CD4-positive, CD25-positive, alpha-beta regulatory T cell (primary cell): Measurements from ENCODE around the gene FERMT1. TPM values are rescaled to one million over a fixed set of nuclear protein-coding genes. Genes with fewer than 3 reads are reported as not detected.

Experiments used
- ATAC-seq, 2 donors: fragments of 150-1000 bp; cut with Tn5 transposase; one replicate each; pipeline ENCODE4 v1.10.0; 2021; ENCODE audit warnings: low read depth in 2 of 2, moderate number of reproducible peaks in 2 of 2, moderate library complexity in 1 of 2
- DNase-seq, 3 donors: peaks; one replicate each; pipeline versions ENCODE4 v3.0.0 to v3.0.0-alpha.2; 2012 to 2022; ENCODE audit warnings: mixed read lengths in 1 of 3
- H3K27ac ChIP-seq: one replicate; pipeline ENCODE4 v1.7.0; 2013; ENCODE audit warnings: mild to moderate bottlenecking, low read length; ENCODE audit not compliant: insufficient read depth, poor library complexity, severe bottlenecking
- H3K27me3 ChIP-seq: one replicate; pipeline ENCODE4 v1.7.0; 2013; ENCODE audit warnings: low read length; ENCODE audit not compliant: control insufficient read depth, insufficient read depth
- H3K36me3 ChIP-seq: one replicate; pipeline ENCODE4 v1.7.0; 2013; ENCODE audit warnings: mild to moderate bottlenecking, low read length, moderate library complexity; ENCODE audit not compliant: control insufficient read depth, insufficient read depth
- H3K4me1 ChIP-seq: 2 replicates; pipeline ENCODE4 v1.7.0; 2013; ENCODE audit warnings: mild to moderate bottlenecking, low read length; ENCODE audit not compliant: insufficient read depth, control insufficient read depth, poor library complexity, severe bottlenecking
- H3K4me3 ChIP-seq: one replicate; pipeline ENCODE4 v1.7.0; 2013; ENCODE audit warnings: low read depth, mild to moderate bottlenecking, low read length, moderate library complexity
- H3K9me3 ChIP-seq, 2 experiments: 1 replicate in 1 of 2; 2 replicates in 1 of 2; pipeline ENCODE4 v1.7.0; 2013; ENCODE audit warnings: low read length in 2 of 2, mild to moderate bottlenecking in 1 of 2, moderate library complexity in 1 of 2; ENCODE audit not compliant: control insufficient read depth in 2 of 2
- H3K27ac Mint-ChIP-seq, 3 donors: one replicate each; pipeline ENCODE4 v1.8.0; 2020 to 2022; ENCODE audit warnings: mild to moderate bottlenecking in 3 of 3, mixed read lengths in 3 of 3, moderate library complexity in 2 of 3
- H3K27me3 Mint-ChIP-seq: one replicate; pipeline ENCODE4 v1.8.0; 2022; ENCODE audit warnings: mild to moderate bottlenecking, mixed read lengths
- H3K36me3 Mint-ChIP-seq: one replicate; pipeline ENCODE4 v1.8.0; 2020; ENCODE audit warnings: mixed read lengths
- H3K4me1 Mint-ChIP-seq, 4 donors: one replicate each; pipeline ENCODE4 v1.8.0; 2020 to 2022; ENCODE audit warnings: mixed read lengths in 4 of 4, mild to moderate bottlenecking in 1 of 4
- H3K4me3 Mint-ChIP-seq, 4 donors: one replicate each; pipeline ENCODE4 v1.8.0; 2020 to 2022; ENCODE audit warnings: mild to moderate bottlenecking in 4 of 4, mixed read lengths in 4 of 4, moderate library complexity in 3 of 4
- H3K9me3 Mint-ChIP-seq, 7 donors: one replicate each; pipeline ENCODE4 v1.8.0; 2020 to 2022; ENCODE audit warnings: mixed read lengths in 7 of 7, mild to moderate bottlenecking in 3 of 7, moderate library complexity in 2 of 7
- polyA plus RNA-seq, 4 donors: library from polyadenylated mRNA; unstranded; fragments of 300-500 nt; fragmentation: Illumina TruSeq; gene quantifications; one replicate each; pipeline ENCODE4 v1.2.3, GENCODE V29; 2021
- total RNA-seq: library from RNA; stranded (reverse); gene quantifications from one replicate; pipeline ENCODE4 v1.2.3, GENCODE V29; 2022

FERMT1 gene
- total and polyA plus RNA-seq, 5 donors from 2014 or later: not detected

DNA sequence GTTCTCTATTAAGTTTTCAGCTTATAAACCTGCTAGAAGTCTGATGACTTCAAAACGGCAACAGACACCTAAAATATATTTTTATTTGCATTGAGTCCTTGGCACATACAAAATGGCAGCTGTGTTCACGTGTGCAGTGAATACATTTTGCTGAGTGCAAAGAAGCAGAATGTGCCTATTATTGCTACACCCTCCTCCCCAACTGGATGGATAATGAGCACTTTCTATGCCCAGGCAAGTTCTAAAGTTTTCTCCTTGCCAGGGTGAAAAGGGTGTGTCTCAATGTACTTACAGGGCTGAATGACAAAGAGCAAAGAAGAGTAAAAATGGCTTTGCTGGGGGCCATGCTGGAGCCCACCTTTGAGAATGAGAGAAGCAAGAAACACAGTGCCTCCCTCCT lies 4.0 kb upstream of the FERMT1 start:
- no peaks in the 10 kb centered on the region for H3K36me3 ChIP-seq
- H3K9me3 Mint-ChIP-seq: peaks cover 0 to 8% (median 0%) of the 10 kb centered on the region in 7 donors
- DNase-seq (no peak), ATAC-seq (no peak)
- H3K4me3 Mint-ChIP-seq: no peak overlapping the region
- H3K27me3 ChIP-seq: peaks cover 9% of the 10 kb centered on the region
- H3K27me3 Mint-ChIP-seq: peaks cover 31% of the 10 kb centered on the region
- no peaks in the 10 kb centered on the region for H3K9me3 ChIP-seq
- peaks cover 9% of the 10 kb centered on the region for H3K4me1 ChIP-seq
- H3K4me1 Mint-ChIP-seq: peaks cover 0 to 11% (median 0%) of the 10 kb centered on the region in 4 donors
- no peaks in the 10 kb centered on the region for H3K36me3 Mint-ChIP-seq
- no peak overlapping the region for H3K27ac Mint-ChIP-seq
- H3K4me3 ChIP-seq: no peak overlapping the region
- H3K27ac ChIP-seq: no peak overlapping the region

DNA sequence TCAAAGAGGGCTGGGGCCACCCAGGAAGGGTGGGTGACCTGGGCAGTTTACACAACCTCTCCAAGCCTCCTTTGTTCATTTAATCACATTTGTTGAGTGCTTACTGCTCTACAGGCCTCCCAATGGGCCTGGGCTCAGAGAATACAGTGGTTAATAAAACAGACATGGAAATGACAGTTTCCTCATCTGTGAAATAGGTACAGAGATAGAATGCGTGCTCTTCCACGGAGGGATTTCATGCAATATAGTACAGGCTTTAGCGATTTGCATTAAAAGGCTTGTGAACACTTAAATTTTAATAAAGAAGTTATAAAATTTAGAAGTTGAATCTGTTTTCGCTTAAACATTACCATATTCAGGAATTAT lies 802 bp upstream of the FERMT1 start:
- Mint-ChIP-seq H3K36me3 (no peaks in the 10 kb centered on the region), H3K4me1 (peaks cover 0 to 11% (median 0%) of the 10 kb centered on the region in 4 donors), H3K4me3 (peak overlapping the region in 2 of 4 donors; percentile 19 to 43), H3K27ac (no peak overlapping the region), H3K27me3 (peaks cover 41% of the 10 kb centered on the region), H3K9me3 (peaks cover 0 to 8% (median 0%) of the 10 kb centered on the region in 7 donors)
- H3K36me3 ChIP-seq: no peaks in the 10 kb centered on the region
- H3K27me3 ChIP-seq: peaks cover 15% of the 10 kb centered on the region
- ATAC-seq (no peak), DNase-seq (no peak)
- no peak overlapping the region for H3K27ac ChIP-seq
- H3K4me3 ChIP-seq: no peak overlapping the region
- no peaks in the 10 kb centered on the region for H3K9me3 ChIP-seq
- peaks cover 9% of the 10 kb centered on the region for H3K4me1 ChIP-seq

GRCh38 chr20:6122111-6122872 lies 538 bp downstream of the FERMT1 start:
- H3K4me3 ChIP-seq: no peak overlapping the region
- H3K4me3 Mint-ChIP-seq: peak overlapping the region in 1 of 4 donors; percentile 47

GRCh38 chr20:6121504-6121903 lies 1.3 kb downstream of the FERMT1 start:
- Mint-ChIP-seq H3K27ac (no peak overlapping the region), H3K4me1 (peaks cover 0 to 11% (median 0%) of the 10 kb centered on the region in 4 donors), H3K4me3 (no peak overlapping the region), H3K27me3 (peaks cover 48% of the 10 kb centered on the region), H3K9me3 (peaks cover 0 to 2% (median 0%) of the 10 kb centered on the region in 7 donors), H3K36me3 (no peaks in the 10 kb centered on the region)
- H3K36me3 ChIP-seq: no peaks in the 10 kb centered on the region
- no peak for ATAC-seq
- no peaks in the 10 kb centered on the region for H3K9me3 ChIP-seq
- DNase-seq: no peak
- H3K27me3 ChIP-seq: peaks cover 15% of the 10 kb centered on the region
- H3K4me3 ChIP-seq: no peak overlapping the region
- no peak overlapping the region for H3K27ac ChIP-seq
- H3K4me1 ChIP-seq: peaks cover 9% of the 10 kb centered on the region

More at GRCh38 chr20:6122111-6122872, 538 bp downstream of the FERMT1 start:
- H3K27me3 ChIP-seq: peaks cover 15% of the 10 kb centered on the region
- H3K27me3 Mint-ChIP-seq: peaks cover 48% of the 10 kb centered on the region
- H3K27ac ChIP-seq: no peak overlapping the region
- peaks cover 0 to 2% (median 0%) of the 10 kb centered on the region in 7 donors for H3K9me3 Mint-ChIP-seq
- H3K4me1 ChIP-seq: peaks cover 9% of the 10 kb centered on the region
- no peaks in the 10 kb centered on the region for H3K9me3 ChIP-seq
- H3K36me3 ChIP-seq: no peaks in the 10 kb centered on the region
- H3K27ac Mint-ChIP-seq: no peak overlapping the region
- H3K4me1 Mint-ChIP-seq: peaks cover 0 to 11% (median 0%) of the 10 kb centered on the region in 4 donors
- no peak for ATAC-seq
- no peak for DNase-seq
- no peaks in the 10 kb centered on the region for H3K36me3 Mint-ChIP-seq

DNA sequence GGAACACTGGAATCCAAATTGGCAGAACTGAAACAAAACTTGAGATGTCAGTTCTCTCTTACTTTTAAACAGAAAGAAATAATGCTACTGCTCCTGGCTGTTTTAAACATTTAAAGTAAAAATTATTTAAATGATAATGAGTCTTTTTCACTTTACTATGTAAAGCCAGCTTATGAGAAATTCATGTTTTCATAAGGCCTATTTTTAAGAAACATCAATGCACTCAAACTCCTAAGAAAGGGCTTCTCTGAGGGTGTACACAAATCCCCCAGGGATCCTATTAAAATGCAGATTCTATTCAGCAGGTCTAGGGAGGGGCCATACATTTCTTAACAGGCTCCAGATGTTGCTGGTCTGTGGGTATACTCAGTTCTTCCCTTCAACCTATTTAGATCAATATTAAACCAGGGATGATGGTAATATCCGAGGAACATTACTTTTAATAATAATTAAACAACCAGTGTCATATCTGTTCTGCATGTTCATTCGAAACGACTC lies 2.3 kb downstream of the FERMT1 start:
- Histone ChIP-seq H3K4me3 (no peak overlapping the region), H3K27ac (no peak overlapping the region), H3K36me3 (no peaks in the 10 kb centered on the region), H3K9me3 (no peaks in the 10 kb centered on the region), H3K27me3 (peaks cover 15% of the 10 kb centered on the region), H3K4me1 (peaks cover 9% of the 10 kb centered on the region)
- Mint-ChIP-seq H3K36me3 (no peaks in the 10 kb centered on the region), H3K4me1 (peaks cover 0 to 11% (median 0%) of the 10 kb centered on the region in 4 donors), H3K4me3 (no peak overlapping the region), H3K9me3 (peaks cover 0 to 2% (median 0%) of the 10 kb centered on the region in 7 donors), H3K27me3 (peaks cover 47% of the 10 kb centered on the region), H3K27ac (no peak overlapping the region)
- ATAC-seq (no peak), DNase-seq (no peak)

DNA sequence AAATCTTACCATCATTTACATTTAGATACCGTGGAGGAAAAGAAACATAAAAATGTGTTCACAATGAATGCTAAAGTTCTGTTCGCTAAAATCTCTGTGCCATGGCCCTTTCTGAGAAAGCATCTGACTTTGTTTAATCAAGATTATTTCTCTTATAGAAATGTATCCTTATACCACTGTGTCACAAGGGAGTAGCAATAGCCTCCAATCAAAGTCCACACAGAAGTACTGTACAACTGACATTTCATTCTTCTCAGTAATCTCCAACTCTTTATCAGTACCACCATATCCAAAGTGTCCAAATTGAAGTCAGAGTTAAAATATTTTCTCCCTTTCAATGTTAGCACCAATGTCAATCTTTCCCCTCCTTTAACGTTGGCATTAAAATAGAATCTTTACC lies 6.1 kb downstream of the FERMT1 start:
- Mint-ChIP-seq H3K27me3 (peaks cover 33% of the 10 kb centered on the region), H3K27ac (no peak overlapping the region), H3K4me3 (no peak overlapping the region), H3K36me3 (no peaks in the 10 kb centered on the region), H3K4me1 (no peaks in the 10 kb centered on the region), H3K9me3 (peaks cover 0 to 18% (median 1%) of the 10 kb centered on the region in 7 donors)
- Histone ChIP-seq H3K4me3 (no peak overlapping the region), H3K9me3 (peaks cover 5% of the 10 kb centered on the region in 2 experiments), H3K4me1 (no peaks in the 10 kb centered on the region), H3K27me3 (peaks cover 5% of the 10 kb centered on the region), H3K27ac (no peak overlapping the region), H3K36me3 (no peaks in the 10 kb centered on the region)
- DNase-seq (no peak), ATAC-seq (no peak)

DNA sequence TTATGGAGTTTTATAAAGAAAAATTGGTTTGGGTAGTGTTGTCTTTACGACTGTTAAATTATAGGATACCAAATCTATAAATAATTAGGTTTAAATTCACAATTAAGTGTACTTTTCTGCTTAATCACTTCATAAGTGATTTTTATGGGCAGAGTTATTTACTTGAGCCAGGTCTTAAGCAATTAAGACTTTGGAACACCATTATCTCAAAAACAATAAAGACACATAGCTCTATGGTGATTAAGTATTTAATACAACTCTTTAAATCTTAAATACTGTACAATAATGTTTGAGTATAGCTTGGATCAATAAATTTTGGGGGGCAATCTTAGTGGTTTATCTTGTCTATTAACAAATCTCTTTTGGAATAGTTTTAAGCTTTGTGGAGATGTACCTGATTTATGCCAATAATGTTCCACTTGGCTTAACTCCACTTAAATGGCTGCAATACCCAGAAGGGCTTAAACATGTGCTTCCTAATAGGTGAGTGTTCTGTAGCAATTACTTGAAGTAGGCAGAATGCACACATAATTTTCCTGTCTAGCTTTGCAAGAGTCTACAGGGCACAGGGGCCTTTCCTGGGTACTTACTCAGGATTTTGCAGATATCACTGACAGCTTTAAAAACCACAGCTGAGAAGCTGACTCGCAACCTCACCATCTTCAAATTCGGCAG lies 7.5 kb downstream of the FERMT1 start:
- H3K36me3 Mint-ChIP-seq: no peaks in the 10 kb centered on the region
- ATAC-seq: no peak
- Histone ChIP-seq H3K9me3 (peaks cover 5% of the 10 kb centered on the region in 2 experiments), H3K36me3 (no peaks in the 10 kb centered on the region), H3K27me3 (no peaks in the 10 kb centered on the region), H3K4me3 (no peak overlapping the region), H3K27ac (no peak overlapping the region), H3K4me1 (no peaks in the 10 kb centered on the region)
- peaks cover 20% of the 10 kb centered on the region for H3K27me3 Mint-ChIP-seq
- no peak for DNase-seq
- H3K4me3 Mint-ChIP-seq: no peak overlapping the region
- peaks cover 0 to 18% (median 1%) of the 10 kb centered on the region in 7 donors for H3K9me3 Mint-ChIP-seq
- no peaks in the 10 kb centered on the region for H3K4me1 Mint-ChIP-seq
- no peak overlapping the region for H3K27ac Mint-ChIP-seq
